CD4-positive, alpha-beta T cell treated with Interleukin-10 for 1 hour (primary cell): ENCODE data around the gene PGM1.

Source experiments
- DNase-seq: peaks from one replicate; pipeline ENCODE4 v3.0.0-alpha.2; 2020

The PGM1 gene

GRCh38 chr1:63601463-63601862 is 8.3 kb downstream of the PGM1 start:
- DNase-seq, result no peak

GRCh38 chr1:63601912-63602311 is 8.7 kb downstream of the PGM1 start:
- no peak for DNase-seq

GRCh38 chr1:63602629-63603028 is 9.4 kb downstream of the PGM1 start:
- DNase-seq, result no peak

GRCh38 chr1:63603810-63604209 is 10.6 kb downstream of the PGM1 start:
- DNase-seq, result no peak

GRCh38 chr1:63607322-63607721 is 14.1 kb downstream of the PGM1 start:
- no peak for DNase-seq

- no peak for DNase-seq
Observed at GRCh38 chr1:63611231-63611630, 18.0 kb downstream of the PGM1 start.

- DNase-seq, result no peak
Observed at GRCh38 chr1:63612564-63612963, 19.4 kb downstream of the PGM1 start.

GRCh38 chr1:63612971-63613370 is 19.8 kb downstream of the PGM1 start:
- DNase-seq, result no peak

GRCh38 chr1:63615768-63616420 is 22.7 kb downstream of the PGM1 start:
- peak; percentile 83 for DNase-seq

GRCh38 chr1:63617450-63617849 is 24.2 kb downstream of the PGM1 start:
- no peak for DNase-seq

GRCh38 chr1:63618011-63618410 is 24.8 kb downstream of the PGM1 start:
- DNase-seq, result no peak

GRCh38 chr1:63619558-63619957 is 26.3 kb downstream of the PGM1 start:
- DNase-seq, result no peak

GRCh38 chr1:63620671-63621070 is 27.5 kb downstream of the PGM1 start:
- no peak for DNase-seq

- DNase-seq, result no peak
Observed at GRCh38 chr1:63621075-63621474, 27.9 kb downstream of the PGM1 start.

GRCh38 chr1:63621698-63622097 is 28.5 kb downstream of the PGM1 start:
- no peak for DNase-seq

GRCh38 chr1:63622849-63623566 is 29.8 kb downstream of the PGM1 start:
- no peak for DNase-seq

- no peak for DNase-seq
Observed at GRCh38 chr1:63623952-63624351, 30.7 kb downstream of the PGM1 start.

GRCh38 chr1:63624911-63625310 is 31.7 kb downstream of the PGM1 start:
- no peak for DNase-seq

GRCh38 chr1:63626222-63626621 is 33.0 kb downstream of the PGM1 start:
- no peak for DNase-seq

- DNase-seq, result no peak
Observed at GRCh38 chr1:63628607-63629006, 35.4 kb downstream of the PGM1 start.

GRCh38 chr1:63630238-63630637 is 37.0 kb downstream of the PGM1 start:
- no peak for DNase-seq

- no peak for DNase-seq
Observed at GRCh38 chr1:63630666-63631065, 37.5 kb downstream of the PGM1 start.

- no peak for DNase-seq
Observed at GRCh38 chr1:63632110-63632509, 38.9 kb downstream of the PGM1 start.

GRCh38 chr1:63633281-63633680 is 40.1 kb downstream of the PGM1 start:
- no peak for DNase-seq

GRCh38 chr1:63634471-63634870 is 41.3 kb downstream of the PGM1 start:
- no peak for DNase-seq
